Tibial artery (tissue), 4 donors: ENCODE data around the gene ITGA4.

Source experiments
- DNase-seq, 2 donors: peaks; one replicate each; pipeline ENCODE4 v3.0.0-alpha.2; 2019
- H3K27ac ChIP-seq, 2 donors: fragments of 200-600 bp; sonication (generic) in 1 of 2; 1 replicate in 1 of 2; 2 replicates in 1 of 2; pipeline ENCODE4 v1.5.1; 2018 to 2019; ENCODE audit warnings: mild to moderate bottlenecking in 1 of 2
- H3K27me3 ChIP-seq, 2 donors: fragments of 200-600 bp; sonication (generic) in 1 of 2; one replicate each; pipeline versions ENCODE4 v1.5.1 to v1.6.0; 2016 to 2019
- H3K36me3 ChIP-seq, 3 donors: fragments of 200-600 bp; sonication (generic) in 2 of 3; one replicate each; pipeline ENCODE4 v1.5.1; 2016 to 2019; ENCODE audit warnings: mild to moderate bottlenecking in 2 of 3
- H3K4me1 ChIP-seq, 4 donors: fragments of 200-600 bp; sonication (generic) in 2 of 4; 1 replicate in 3 of 4; 2 replicates in 1 of 4; pipeline ENCODE4 v1.5.1; 2016 to 2019
- H3K4me3 ChIP-seq, 2 donors: fragments of 200-600 bp; sonication (generic) in 1 of 2; 1 replicate in 1 of 2; 2 replicates in 1 of 2; pipeline ENCODE4 v1.5.1; 2018 to 2019; ENCODE audit warnings: mild to moderate bottlenecking in 2 of 2
- H3K9me3 ChIP-seq, 3 donors: fragments of 200-600 bp; sonication (generic) in 1 of 3; one replicate each; pipeline ENCODE4 v1.5.1; 2016 to 2019
- CTCF ChIP-seq, 2 experiments: fragments of 200-600 bp in 1 of 2; fragments of 450-650 bp in 1 of 2; IDR thresholded peaks; one replicate each; pipeline ENCODE4 v1.5.1; 2017 to 2019; ENCODE audit warnings: antibody characterized with exemption in 2 of 2, mild to moderate bottlenecking in 1 of 2, moderate library complexity in 1 of 2
- intact Hi-C: fragments of 100-400 bp; cut with DNase I; formaldehyde crosslinking; loops from one replicate; pipeline ENCODE4 v1.15.0; 2023; ENCODE audit warnings: low total_unique reads

Gene ITGA4

DNA sequence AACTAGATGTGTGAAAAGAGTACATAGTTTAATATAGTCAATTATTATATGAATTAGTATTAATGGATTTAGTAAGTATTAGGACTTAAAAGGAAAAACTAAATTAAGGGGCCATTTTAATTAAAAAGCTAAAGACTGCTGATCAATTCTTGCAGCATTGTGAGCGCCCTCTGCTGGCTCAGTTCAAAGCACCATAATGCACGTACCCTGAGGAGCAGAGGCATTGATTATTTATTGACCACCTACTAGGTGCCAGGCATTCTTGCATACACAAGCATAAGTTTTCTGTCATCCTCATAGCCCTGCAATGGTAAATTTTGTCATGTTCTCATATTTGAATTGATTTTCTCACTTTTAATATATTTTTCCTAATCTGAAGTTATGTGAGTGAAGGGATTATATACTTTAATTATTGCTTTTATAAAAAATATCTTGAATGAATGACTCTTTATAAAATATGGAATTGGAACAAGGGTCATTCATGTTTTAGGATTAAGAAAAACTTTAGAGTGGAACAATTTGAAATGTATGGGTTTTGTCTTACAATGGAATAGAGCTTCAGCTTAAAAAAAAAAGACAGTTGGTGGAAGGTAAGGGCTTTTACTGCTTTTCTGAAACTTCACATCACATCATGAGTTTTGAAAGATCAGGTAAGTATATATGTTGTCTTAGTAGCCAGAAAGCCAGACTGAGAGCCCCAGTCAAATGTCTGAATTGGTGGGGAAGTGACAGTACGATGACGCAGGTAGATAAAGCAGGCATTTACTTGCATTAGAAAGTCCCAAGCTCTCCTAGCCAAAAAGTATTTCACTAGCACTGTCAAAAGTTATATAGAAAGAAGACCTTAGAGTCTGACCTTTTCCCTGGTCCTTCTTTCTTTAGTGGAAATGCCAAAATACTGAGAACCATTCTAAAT, 9.7 kb downstream of the ITGA4 start:
- Histone ChIP-seq H3K4me1 (no peaks in the 10 kb centered on the region), H3K4me3 (no peak overlapping the region), H3K27me3 (no peaks in the 10 kb centered on the region), H3K9me3 (no peaks in the 10 kb centered on the region), H3K36me3 (no peaks in the 10 kb centered on the region), H3K27ac (no peak overlapping the region)
- DNase-seq = peak; percentile 67 to 71
- intact Hi-C loops = no loop called here
- peak; percentile 37 to 58 for TF ChIP-seq CTCF (IDR thresholded peaks at IDR 0.05)

DNA sequence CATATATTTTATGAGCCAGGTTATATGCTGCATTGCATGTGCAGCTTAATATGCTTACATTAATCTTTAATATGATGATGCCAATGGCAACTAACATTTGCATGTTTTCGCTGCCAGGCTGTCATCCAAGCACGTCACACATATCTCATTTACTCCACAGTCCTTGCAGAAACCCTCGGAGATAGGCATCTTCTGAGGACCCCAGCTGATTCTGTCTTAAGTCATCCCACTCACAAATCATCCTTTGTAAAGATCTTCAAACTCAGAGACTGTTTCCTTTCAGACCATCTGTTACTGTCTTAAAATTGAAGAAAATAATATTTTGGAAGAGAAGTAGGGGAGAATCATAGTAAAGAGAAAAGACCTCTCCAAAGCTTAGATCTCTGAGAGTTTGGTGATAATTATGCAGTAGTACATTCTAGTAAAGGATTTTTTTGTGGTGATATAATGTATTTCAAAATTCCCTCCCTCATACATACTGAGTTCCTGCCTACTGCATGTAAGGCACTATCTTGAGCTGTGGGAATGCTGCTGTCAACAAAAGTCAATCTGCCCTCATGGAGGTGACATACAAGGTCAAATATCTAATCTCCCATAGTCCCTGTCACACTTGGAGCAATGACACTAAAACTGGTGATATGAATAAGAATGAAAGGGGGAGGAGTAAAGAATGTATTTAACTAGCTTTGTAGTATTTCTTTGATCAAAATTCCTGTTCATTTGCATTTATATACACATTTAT, 11.0 kb downstream of the ITGA4 start:
- H3K27me3 ChIP-seq = no peaks in the 10 kb centered on the region
- H3K4me3 ChIP-seq = no peak overlapping the region
- TF ChIP-seq CTCF (IDR thresholded peaks at IDR 0.05) = no peak
- no peaks in the 10 kb centered on the region for H3K4me1 ChIP-seq
- DNase-seq = no peak
- intact Hi-C loops = no loop called here
- H3K36me3 ChIP-seq = no peaks in the 10 kb centered on the region
- H3K27ac ChIP-seq = no peak overlapping the region
- no peaks in the 10 kb centered on the region for H3K9me3 ChIP-seq

- no peak for TF ChIP-seq CTCF (IDR thresholded peaks at IDR 0.05)
- intact Hi-C loops = no loop called here
These were observed 11.6 kb downstream of the ITGA4 start for GRCh38 chr2:181468811-181469210.

DNA sequence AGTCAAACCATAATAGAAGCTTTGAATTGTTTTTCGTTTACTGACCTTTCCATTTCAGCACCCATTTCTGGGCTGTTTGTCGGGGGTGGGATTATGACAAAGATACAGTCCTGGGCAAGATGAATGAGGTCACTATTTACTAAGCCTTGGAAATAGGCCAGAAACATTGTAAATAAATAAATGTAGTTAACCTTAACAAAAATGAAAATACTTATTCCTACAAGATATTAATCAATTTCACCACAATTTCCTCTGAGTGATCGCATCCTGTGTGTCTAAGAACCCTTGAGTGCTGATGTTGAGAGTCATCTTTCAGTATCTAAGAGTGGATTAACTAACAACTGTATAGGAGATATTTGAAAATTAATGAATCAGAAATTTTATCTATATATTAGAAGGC, 14.0 kb downstream of the ITGA4 start:
- Histone ChIP-seq H3K4me3 (no peak overlapping the region), H3K27ac (no peak overlapping the region), H3K27me3 (no peaks in the 10 kb centered on the region), H3K4me1 (peaks cover 0 to 3% (median 0%) of the 10 kb centered on the region in 4 donors), H3K36me3 (no peaks in the 10 kb centered on the region), H3K9me3 (no peaks in the 10 kb centered on the region)
- TF ChIP-seq CTCF (IDR thresholded peaks at IDR 0.05) = no peak
- no peak for DNase-seq
- intact Hi-C loops = no loop called here

More at GRCh38 chr2:181468811-181469210, 11.6 kb downstream of the ITGA4 start:
- no peaks in the 10 kb centered on the region for H3K27me3 ChIP-seq
- DNase-seq = no peak
- no peak overlapping the region for H3K27ac ChIP-seq
- H3K4me1 ChIP-seq = peaks cover 0 to 3% (median 0%) of the 10 kb centered on the region in 4 donors
- H3K9me3 ChIP-seq = no peaks in the 10 kb centered on the region
- H3K36me3 ChIP-seq = no peaks in the 10 kb centered on the region
- H3K4me3 ChIP-seq = no peak overlapping the region

GRCh38 chr2:181471783-181472182, 14.6 kb downstream of the ITGA4 start:
- Histone ChIP-seq H3K27ac (no peak overlapping the region), H3K9me3 (no peaks in the 10 kb centered on the region), H3K27me3 (no peaks in the 10 kb centered on the region), H3K4me1 (peaks cover 0 to 3% (median 0%) of the 10 kb centered on the region in 4 donors), H3K4me3 (no peak overlapping the region), H3K36me3 (no peaks in the 10 kb centered on the region)
- TF ChIP-seq CTCF (IDR thresholded peaks at IDR 0.05) = no peak
- DNase-seq = no peak
- intact Hi-C loops = no loop called here
